Stimulated activated CD4-positive, alpha-beta T cell treated with anti-CD3 and anti-CD28 coated beads, Interleukin-2, amount 100 ng/mL, for 48 hours (primary cell): Measurements from ENCODE around the gene SORD.
"Not testable (repeated sequence)": the region's sequence is repeated elsewhere in the genome, so short reads cannot be mapped to it uniquely, and the experiment has no call there.

Source experiments
- DNase-seq, 2 donors: peaks; one replicate each; pipeline ENCODE4 v3.0.0-alpha.2; 2020

SORD gene

DNA sequence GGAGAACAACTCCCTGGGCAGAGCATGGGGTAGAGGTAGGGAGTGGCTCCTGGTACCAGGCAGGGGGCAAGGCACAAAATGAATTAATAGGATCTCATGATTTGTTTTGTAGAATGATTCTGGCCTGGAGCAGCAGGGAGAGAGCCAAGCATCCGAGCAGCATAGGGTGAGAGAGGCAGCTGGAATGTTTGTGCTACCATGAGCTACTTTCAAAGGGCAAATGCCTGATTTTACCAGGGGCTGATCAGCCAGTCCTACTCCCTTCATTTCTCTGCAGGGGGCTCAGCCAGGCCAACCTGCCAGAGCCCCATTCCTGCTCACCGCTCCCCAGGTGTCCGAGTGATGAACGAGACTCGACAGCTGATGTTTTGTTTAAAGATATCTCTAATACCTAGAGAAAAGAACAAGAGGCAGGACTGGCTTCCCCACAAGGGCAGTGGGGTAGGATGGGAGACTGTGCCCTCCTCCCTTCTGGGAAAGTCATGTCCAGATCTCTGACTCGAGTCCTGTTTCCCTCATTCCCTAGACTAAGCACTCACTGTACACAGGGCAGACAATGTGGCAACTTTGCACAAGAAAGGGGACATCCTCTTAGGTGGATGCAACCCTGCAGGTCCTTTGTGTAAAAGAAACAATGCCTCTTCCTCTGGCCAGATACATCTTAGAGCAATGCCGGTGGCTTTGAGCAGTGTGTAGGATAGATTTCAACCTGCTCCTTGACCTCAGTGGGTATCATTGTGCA, 78.1 kb downstream of the SORD start:
- DNase-seq = no peak

DNA sequence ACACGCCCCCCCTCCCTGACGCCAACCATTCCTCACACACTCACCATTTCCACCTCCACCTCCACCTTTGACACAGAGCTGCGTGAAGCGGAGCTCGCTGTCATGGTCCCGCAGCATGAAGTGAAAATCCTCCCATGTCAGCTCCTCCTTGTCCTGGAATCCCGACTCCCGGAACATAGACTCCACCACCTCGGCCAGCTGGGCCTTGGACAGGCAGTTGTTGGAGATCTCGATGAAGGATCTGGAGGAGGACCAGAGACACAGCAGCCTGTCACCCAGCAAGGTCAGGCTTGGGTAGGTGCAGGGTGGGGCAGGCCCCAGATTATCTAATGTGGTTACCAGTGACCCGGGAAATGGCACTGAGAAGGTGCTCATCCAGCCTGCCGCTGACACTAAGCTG, 78.8 kb downstream of the SORD start:
- DNase-seq = no peak

DNA sequence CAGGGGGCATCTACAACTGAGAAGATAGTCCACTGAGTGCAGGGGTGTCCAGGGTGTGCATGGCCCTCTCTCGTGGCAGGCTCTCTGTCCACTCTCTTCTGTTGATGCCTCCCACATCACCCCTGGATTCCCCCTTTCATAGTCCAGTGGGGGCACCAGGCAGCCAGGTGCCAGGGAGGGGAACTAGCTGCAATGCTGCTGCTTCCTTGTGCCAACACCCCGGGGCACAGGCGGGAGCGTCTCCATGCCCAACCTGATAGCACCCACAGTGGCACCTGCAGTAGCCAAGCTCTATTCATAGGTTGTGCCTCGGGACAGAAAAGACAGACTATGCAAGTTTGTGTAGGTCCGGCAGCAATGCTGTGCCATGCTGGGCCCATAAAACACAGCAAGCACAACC, 79.2 kb downstream of the SORD start:
- DNase-seq = no peak

- not testable (repeated sequence) for DNase-seq
Observed at GRCh38 chr15:45104170-45104569, 81.2 kb downstream of the SORD start.

DNA sequence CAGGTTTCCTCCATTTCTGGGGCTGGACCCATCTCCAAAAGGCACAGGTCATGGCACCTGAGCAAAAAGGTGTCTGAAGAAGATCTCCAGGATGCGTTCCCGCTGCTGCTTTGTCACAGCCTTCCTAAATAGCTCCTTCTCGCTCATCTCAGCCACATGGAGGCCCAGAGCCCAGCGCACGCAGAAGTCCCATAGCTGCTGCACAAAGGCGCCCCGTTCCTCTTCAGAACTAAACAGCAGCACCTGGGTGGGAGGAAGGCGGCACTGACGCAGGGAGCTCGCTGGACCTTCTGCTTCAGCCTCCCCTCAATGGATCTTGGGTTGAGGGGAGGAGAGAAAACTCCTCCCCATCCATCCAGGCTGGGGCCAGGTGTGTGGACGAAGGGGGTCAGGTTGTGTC, 82.6 kb downstream of the SORD start:
- DNase-seq = no peak

DNA sequence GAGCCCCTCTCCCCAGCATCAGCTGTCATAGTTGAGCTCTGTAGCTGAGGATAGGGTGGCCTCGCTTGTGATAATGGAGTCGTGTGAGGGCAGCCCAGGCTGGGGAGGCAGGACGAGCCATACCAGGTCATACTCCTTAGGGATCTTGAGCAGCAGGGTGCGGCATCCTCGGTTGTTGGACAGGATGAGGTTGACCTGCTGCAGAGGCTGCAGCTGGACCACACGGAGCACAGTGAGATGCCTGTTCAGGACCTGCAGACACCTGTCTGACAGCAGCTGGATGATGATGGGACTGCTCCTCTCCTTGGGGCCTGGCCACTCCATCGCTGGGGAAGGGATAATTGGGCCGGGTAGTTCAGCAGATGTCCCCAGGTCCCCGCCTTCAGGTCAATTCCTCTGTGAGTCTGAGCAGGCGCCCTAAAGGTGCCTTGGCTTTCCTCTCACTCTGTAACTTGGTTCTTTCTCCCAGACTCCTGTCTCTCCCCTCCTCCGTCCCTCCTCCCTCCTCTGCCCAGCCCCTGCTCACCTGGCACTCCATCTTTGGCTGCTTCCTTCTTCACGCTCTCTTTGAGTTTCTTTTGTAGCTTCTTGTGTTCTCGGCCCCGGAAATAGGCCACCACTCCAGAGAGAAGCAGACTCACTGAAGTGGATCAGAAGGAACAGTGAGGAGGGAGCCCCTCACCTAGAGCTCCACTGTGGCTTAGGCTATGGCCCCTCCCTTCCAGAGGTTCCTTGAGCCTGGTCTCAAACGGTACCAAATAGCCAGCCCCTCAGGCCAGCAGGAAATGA, 83.2 kb downstream of the SORD start:
- DNase-seq = no peak

- no peak for DNase-seq
Observed at GRCh38 chr15:45107941-45108630, 85.1 kb downstream of the SORD start.

- DNase-seq = no peak
Observed at GRCh38 chr15:45110256-45110820, 87.3 kb downstream of the SORD start.

GRCh38 chr15:45111390-45112142, 88.6 kb downstream of the SORD start:
- no peak for DNase-seq

DNA sequence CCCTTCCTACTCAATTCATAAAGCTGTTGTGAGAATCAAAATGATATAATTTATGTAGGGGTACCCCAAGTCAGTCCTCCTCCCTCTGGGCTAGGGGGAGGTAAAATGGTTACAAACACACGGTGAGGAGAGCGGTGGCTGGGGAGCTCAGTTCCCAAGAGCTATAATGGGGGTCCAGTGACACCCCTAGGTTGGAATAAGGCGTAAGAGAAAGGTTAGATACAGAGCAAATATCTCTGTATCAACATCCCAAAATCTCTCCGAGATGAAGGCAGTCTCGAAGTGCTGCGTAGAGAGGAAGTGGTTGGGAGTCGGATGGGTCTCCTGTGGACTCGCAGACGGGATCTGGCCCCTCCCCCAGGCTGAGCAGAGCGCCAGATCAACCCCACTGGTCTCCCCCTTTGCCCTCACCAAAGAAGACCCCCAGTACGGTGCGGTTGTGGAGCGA, 89.2 kb downstream of the SORD start:
- DNase-seq = no peak

- no peak for DNase-seq
Observed at GRCh38 chr15:45112591-45113379, 89.8 kb downstream of the SORD start.

DNA sequence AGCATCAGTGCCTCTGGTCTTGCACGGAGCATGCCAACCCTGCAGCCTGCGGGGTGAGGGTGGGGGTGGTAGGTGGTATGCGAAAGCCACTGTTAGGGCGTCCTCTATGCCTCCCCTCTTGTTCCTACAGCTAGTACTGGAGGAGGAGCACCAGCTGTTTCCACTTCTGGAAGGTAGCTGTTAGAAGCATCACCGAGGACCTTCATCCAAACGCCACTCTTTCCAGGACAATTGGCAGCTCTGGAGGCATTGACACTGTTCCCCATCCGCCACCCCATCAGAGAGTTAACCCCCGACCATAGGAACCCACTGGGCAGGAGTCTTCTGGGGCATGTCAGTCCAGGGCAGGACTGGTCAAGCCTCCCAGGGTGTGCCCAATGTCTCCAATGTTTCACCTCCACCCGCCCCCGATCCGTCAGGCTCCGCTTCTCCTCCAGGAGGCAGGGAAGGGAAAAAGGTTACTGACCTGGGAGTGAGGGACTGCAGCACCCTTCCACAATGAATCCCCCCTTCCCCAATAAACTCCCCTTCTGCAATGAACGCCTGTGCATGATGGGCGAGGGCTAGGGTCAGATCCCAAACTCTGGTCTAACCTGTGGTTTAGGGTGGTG, 90.5 kb downstream of the SORD start:
- no peak for DNase-seq

DNA sequence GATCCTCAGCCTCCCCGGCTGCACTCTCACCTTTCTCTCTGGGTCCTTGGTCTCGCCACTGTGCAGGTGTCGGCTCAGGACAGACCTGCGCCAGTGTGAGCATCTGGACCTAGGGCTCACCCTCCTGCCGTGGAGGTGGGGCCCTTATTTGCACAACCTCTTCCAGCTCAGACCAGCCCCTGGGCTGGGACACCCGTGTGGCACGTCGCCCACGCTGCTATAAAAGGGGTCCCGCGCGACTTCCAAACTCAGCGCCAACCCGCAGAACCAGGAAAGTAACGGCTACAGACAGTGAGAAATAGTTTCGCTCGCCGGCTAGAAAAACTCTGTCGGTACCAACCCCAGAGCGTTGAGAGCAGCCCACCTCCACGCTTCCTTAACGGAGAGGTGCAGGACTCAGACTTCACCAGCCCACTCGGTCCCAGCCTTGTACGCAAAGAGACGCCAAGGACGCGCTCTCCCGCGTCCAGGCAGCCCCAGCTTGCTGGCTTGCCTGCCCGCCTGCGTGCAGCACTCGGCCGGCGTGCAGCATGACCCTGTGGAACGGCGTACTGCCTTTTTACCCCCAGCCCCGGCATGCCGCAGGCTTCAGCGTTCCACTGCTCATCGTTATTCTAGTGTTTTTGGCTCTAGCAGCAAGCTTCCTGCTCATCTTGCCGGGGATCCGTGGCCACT, 91.2 kb downstream of the SORD start, which contains the start of the genes DUOX2 and DUOXA2:
Gene DUOX2 (minus strand): TSS at position 97 of the 675 bp plus-strand sequence. CDS start 761 bp downstream, outside the sequence.
Gene DUOXA2 (plus strand): TSS at position 251 of the 675 bp plus-strand sequence. CDS start 280 bp downstream, at position 531.
- DNase-seq = no peak

GRCh38 chr15:45114751-45115085, 91.7 kb downstream of the SORD start:
- no peak for DNase-seq

DNA sequence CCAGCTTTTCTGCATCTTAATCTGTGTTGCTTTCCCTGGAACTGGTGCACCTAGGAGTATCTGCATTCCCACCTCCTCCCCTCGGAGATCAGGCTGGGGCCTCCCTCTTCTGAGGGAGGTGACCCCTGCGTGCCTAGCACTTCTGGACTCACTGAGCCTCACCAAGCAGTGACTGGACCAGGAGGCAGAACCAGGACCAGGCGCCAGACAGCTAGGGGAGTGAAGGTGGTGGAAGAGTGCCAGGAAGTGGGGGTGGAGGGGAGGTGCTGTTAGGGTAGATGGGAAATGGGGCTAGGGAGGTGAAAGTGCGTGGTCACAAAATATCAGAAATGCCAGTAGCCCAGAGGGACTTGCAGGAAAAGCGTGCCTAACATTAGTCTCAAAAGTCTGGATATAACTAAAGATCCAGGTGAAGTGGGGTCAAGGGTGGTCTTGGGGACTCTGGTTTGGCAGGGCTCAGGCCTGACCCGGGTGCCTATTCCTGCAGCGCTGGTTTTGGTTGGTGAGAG, 92.4 kb downstream of the SORD start:
- DNase-seq = no peak

- DNase-seq = no peak
Observed at GRCh38 chr15:45116006-45116481, 93.0 kb downstream of the SORD start.

DNA sequence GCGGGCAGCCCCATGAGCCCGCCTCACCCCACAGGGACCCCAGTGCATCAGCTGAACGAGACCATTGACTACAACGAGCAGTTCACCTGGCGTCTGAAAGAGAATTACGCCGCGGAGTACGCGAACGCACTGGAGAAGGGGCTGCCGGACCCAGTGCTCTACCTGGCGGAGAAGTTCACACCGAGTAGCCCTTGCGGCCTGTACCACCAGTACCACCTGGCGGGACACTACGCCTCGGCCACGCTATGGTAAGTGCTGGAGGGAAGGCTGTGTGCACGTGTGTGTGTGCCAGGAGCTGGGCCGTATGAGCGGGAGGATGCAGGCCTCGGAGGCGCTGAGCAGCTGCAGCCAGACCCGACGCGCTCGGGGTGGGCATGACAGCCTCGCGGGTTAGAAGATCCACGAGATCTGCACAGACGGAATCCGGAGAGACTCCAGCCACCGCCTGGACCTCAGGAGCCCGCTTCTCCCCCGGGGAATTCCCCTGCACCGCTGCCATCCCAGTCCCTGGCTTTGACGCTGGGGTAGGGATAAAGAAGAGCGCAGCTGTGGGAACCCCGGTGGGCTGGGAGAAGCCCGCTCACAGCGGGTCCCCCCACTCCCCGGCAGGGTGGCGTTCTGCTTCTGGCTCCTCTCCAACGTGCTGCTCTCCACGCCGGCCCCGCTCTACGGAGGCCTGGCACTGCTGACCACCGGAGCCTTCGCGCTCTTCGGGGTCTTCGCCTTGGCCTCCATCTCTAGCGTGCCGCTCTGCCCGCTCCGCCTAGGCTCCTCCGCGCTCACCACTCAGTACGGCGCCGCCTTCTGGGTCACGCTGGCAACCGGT, 93.7 kb downstream of the SORD start:
- DNase-seq = no peak

GRCh38 chr15:45117308-45118130, 94.5 kb downstream of the SORD start:
- no peak for DNase-seq
